ENCODE results near the gene DOK7. TPM values are rescaled to one million over a fixed set of nuclear protein-coding genes. Genes with fewer than 3 reads are reported as not detected.
A peak's percentile ranks its signal among the peaks of the same experiment; 100 is the strongest.

DOK7 gene
- total RNA-seq, 2 experiments from 2014 or later: not detected

GRCh38 chr4:3485886-3486540 lies 22.9 kb downstream of the DOK7 start:
- Mint-ChIP-seq H3K27ac (no peak overlapping the region), H3K4me1 (ENCODE audit: low read depth) (no peaks in the 10 kb centered on the region), H3K9me3 (no peaks in the 10 kb centered on the region), H3K4me3 (no peak overlapping the region), H3K36me3 (ENCODE audit: low read depth) (no peaks in the 10 kb centered on the region), H3K27me3 (peaks cover 38% of the 10 kb centered on the region)
- Histone ChIP-seq H3K36me3 (ENCODE audit: insufficient read depth, low read length) (no peaks in the 10 kb centered on the region), H3K27ac (ENCODE audit: low read depth in 1 of 2, low read length in 2 of 2) (no peak overlapping the region), H3K9me3 (ENCODE audit: control insufficient read depth in 1 of 2, insufficient read depth in 1 of 2, low read length in 2 of 2) (peaks cover 0 to 8% of the 10 kb centered on the region in 2 experiments), H3K4me3 (ENCODE audit: low read length) (no peak overlapping the region), H3K4me1 (ENCODE audit: insufficient read depth, low read length) (peaks cover 15% of the 10 kb centered on the region), H3K27me3 (ENCODE audit: control insufficient read depth in 1 of 2, insufficient read depth in 2 of 2, low read length in 2 of 2) (peaks cover 20 to 31% of the 10 kb centered on the region in 2 experiments)
- DNase-seq (no peak), ATAC-seq (ENCODE audit: poor library complexity) (no peak)
- ChIA-PET POLR2A (no interaction called here), CTCF (no interaction called here)
- intact Hi-C loops (cut with DNase I, micrococcal nuclease): no loop called here
- no peak for TF ChIP-seq CTCF (IDR thresholded peaks at IDR 0.05)

GRCh38 chr4:3486541-3487540 lies 23.7 kb downstream of the DOK7 start:
- CTCF ChIA-PET: no interaction called here
- Histone ChIP-seq H3K36me3 (ENCODE audit: insufficient read depth, low read length) (no peaks in the 10 kb centered on the region), H3K27ac (ENCODE audit: low read depth in 1 of 2, low read length in 2 of 2) (no peak overlapping the region), H3K4me3 (ENCODE audit: low read length) (no peak overlapping the region), H3K4me1 (ENCODE audit: insufficient read depth, low read length) (peaks cover 15% of the 10 kb centered on the region), H3K9me3 (ENCODE audit: control insufficient read depth in 1 of 2, insufficient read depth in 1 of 2, low read length in 2 of 2) (peaks cover 0 to 8% of the 10 kb centered on the region in 2 experiments), H3K27me3 (ENCODE audit: control insufficient read depth in 1 of 2, insufficient read depth in 2 of 2, low read length in 2 of 2) (peaks cover 22 to 32% of the 10 kb centered on the region in 2 experiments)
- POLR2A ChIA-PET: no interaction called here
- Mint-ChIP-seq H3K27ac (no peak overlapping the region), H3K27me3 (peaks cover 38% of the 10 kb centered on the region), H3K4me1 (ENCODE audit: low read depth) (no peaks in the 10 kb centered on the region), H3K9me3 (no peaks in the 10 kb centered on the region), H3K4me3 (no peak overlapping the region), H3K36me3 (ENCODE audit: low read depth) (no peaks in the 10 kb centered on the region)
- TF ChIP-seq CTCF (IDR thresholded peaks at IDR 0.05): no peak
- intact Hi-C loops (cut with DNase I, micrococcal nuclease): no loop called here
- DNase-seq (no peak), ATAC-seq (ENCODE audit: poor library complexity) (no peak)

- Histone ChIP-seq H3K36me3 (ENCODE audit: insufficient read depth, low read length) (no peaks in the 10 kb centered on the region), H3K27me3 (ENCODE audit: control insufficient read depth in 1 of 2, insufficient read depth in 2 of 2, low read length in 2 of 2) (peaks cover 22 to 35% of the 10 kb centered on the region in 2 experiments), H3K4me3 (ENCODE audit: low read length) (no peak overlapping the region), H3K27ac (ENCODE audit: low read depth in 1 of 2, low read length in 2 of 2) (no peak overlapping the region), H3K9me3 (ENCODE audit: control insufficient read depth in 1 of 2, insufficient read depth in 1 of 2, low read length in 2 of 2) (peaks cover 0 to 8% of the 10 kb centered on the region in 2 experiments), H3K4me1 (ENCODE audit: insufficient read depth, low read length) (peaks cover 15% of the 10 kb centered on the region)
- TF ChIP-seq CTCF (IDR thresholded peaks at IDR 0.05): no peak
- no peaks in the 10 kb centered on the region for H3K9me3 Mint-ChIP-seq
- peaks cover 40% of the 10 kb centered on the region for H3K27me3 Mint-ChIP-seq
- H3K27ac Mint-ChIP-seq: no peak overlapping the region
- intact Hi-C loops (cut with DNase I, micrococcal nuclease): no loop called here
- H3K4me1 Mint-ChIP-seq (ENCODE audit: low read depth): no peaks in the 10 kb centered on the region
- DNase-seq (no peak), ATAC-seq (ENCODE audit: poor library complexity) (peak; percentile 46)
- H3K36me3 Mint-ChIP-seq (ENCODE audit: low read depth): no peaks in the 10 kb centered on the region
- no peak overlapping the region for H3K4me3 Mint-ChIP-seq
- POLR2A ChIA-PET: no interaction called here
- CTCF ChIA-PET: no interaction called here
Observed at GRCh38 chr4:3487861-3488260, 24.8 kb downstream of the DOK7 start.

All from CD4-positive, alpha-beta T cell (primary cell).